Measurements from ENCODE around the gene POU3F1. TPM values are rescaled to one million over a fixed set of nuclear protein-coding genes. Genes with fewer than 3 reads are reported as not detected.
"Not testable (repeated sequence)": the region's sequence is repeated elsewhere in the genome, so short reads cannot be mapped to it uniquely, and the experiment has no call there.

The POU3F1 gene
- total RNA-seq, 1 experiment from 2014 or later, result 1.1 TPM

GRCh38 chr1:38047603-38048141 lies 1.1 kb upstream of the POU3F1 start:
- no peak for DNase-seq (ENCODE audit: low read depth)

GRCh38 chr1:38046884-38047602 lies 450 bp upstream of the POU3F1 start:
- DNase-seq (ENCODE audit: low read depth), result peak; percentile 97

GRCh38 chr1:38045401-38046332 lies 926 bp downstream of the POU3F1 start:
- peak; percentile 74 for DNase-seq (ENCODE audit: low read depth)

GRCh38 chr1:38044221-38045215 lies 2.1 kb downstream of the POU3F1 start:
- no peak for DNase-seq (ENCODE audit: low read depth)

- no peak for DNase-seq (ENCODE audit: low read depth)
Measured at GRCh38 chr1:38043036-38043747, 3.4 kb downstream of the POU3F1 start.

- no peak for DNase-seq (ENCODE audit: low read depth)
Measured at GRCh38 chr1:38041936-38042834, 4.4 kb downstream of the POU3F1 start.

- DNase-seq (ENCODE audit: low read depth), result no peak
Measured at GRCh38 chr1:38039331-38040088, 7.1 kb downstream of the POU3F1 start.

GRCh38 chr1:38038861-38039260 lies 7.7 kb downstream of the POU3F1 start:
- DNase-seq (ENCODE audit: low read depth), result peak; percentile 71

GRCh38 chr1:38037221-38037939 lies 9.2 kb downstream of the POU3F1 start:
- DNase-seq (ENCODE audit: low read depth), result no peak

- DNase-seq (ENCODE audit: low read depth), result no peak
Measured at GRCh38 chr1:38034871-38035270, 11.7 kb downstream of the POU3F1 start.

- not testable (repeated sequence) for DNase-seq (ENCODE audit: low read depth)
Measured at GRCh38 chr1:38032992-38033391, 13.6 kb downstream of the POU3F1 start.

GRCh38 chr1:38031513-38031866 lies 15.1 kb downstream of the POU3F1 start:
- no peak for DNase-seq (ENCODE audit: low read depth)

- no peak for DNase-seq (ENCODE audit: low read depth)
Measured at GRCh38 chr1:38030596-38031512, 15.7 kb downstream of the POU3F1 start.

- DNase-seq (ENCODE audit: low read depth), result peak; percentile 92
Measured at GRCh38 chr1:38029685-38030511, 16.7 kb downstream of the POU3F1 start.

GRCh38 chr1:38029081-38029681 lies 17.4 kb downstream of the POU3F1 start:
- DNase-seq (ENCODE audit: low read depth), result peak; percentile 63

- DNase-seq (ENCODE audit: low read depth), result no peak
Measured at GRCh38 chr1:38028671-38029070, 17.9 kb downstream of the POU3F1 start.

All from Daoy (cell line).